Progenitor cell of endocrine pancreas (in vitro differentiated cells): ENCODE data around the gene JAM3. TPM values are rescaled to one million over a fixed set of nuclear protein-coding genes. Genes with fewer than 3 reads are reported as not detected.
A peak's percentile ranks its signal among the peaks of the same experiment; 100 is the strongest.

Experiments used
- DNase-seq: peaks from one replicate; pipeline ENCODE4 v3.0.0; 2021; ENCODE audit warnings: low spot score; ENCODE audit not compliant: unreplicated experiment
- H3K27ac Mint-ChIP-seq: 2 replicates; pipeline ENCODE4 v1.8.0; 2021; ENCODE audit warnings: mild to moderate bottlenecking, moderate library complexity, mixed read lengths
- H3K27me3 Mint-ChIP-seq: 2 replicates; pipeline ENCODE4 v1.8.0; 2021; ENCODE audit warnings: mixed read lengths
- H3K36me3 Mint-ChIP-seq: 2 replicates; pipeline ENCODE4 v1.8.0; 2022; ENCODE audit warnings: mixed read lengths; ENCODE audit not compliant: insufficient read depth
- H3K4me1 Mint-ChIP-seq: 2 replicates; pipeline ENCODE4 v1.8.0; 2021; ENCODE audit warnings: low read depth, mixed read lengths
- H3K4me3 Mint-ChIP-seq: 2 replicates; pipeline ENCODE4 v1.8.0; 2021; ENCODE audit warnings: low read depth, mild to moderate bottlenecking, moderate library complexity, mixed read lengths
- H3K9me3 Mint-ChIP-seq: 2 replicates; pipeline ENCODE4 v1.8.0; 2021; ENCODE audit warnings: low read depth, mixed read lengths
- total RNA-seq: library from RNA; stranded (reverse); gene quantifications from 2 replicates; pipeline ENCODE4 v1.2.1, GENCODE V29; 2021
- TF ChIP-seq, protein P1 (sequence below): fragments of 200-600 bp; sonication (generic); IDR thresholded peaks from one replicate; pipeline ENCODE4 v1.5.0; 2021; ENCODE audit warnings: antibody characterized with exemption, mild to moderate bottlenecking; ENCODE audit not compliant: unreplicated experiment

The JAM3 gene
- total RNA-seq, 1 donor from 2014 or later: 37.0 TPM

DNA sequence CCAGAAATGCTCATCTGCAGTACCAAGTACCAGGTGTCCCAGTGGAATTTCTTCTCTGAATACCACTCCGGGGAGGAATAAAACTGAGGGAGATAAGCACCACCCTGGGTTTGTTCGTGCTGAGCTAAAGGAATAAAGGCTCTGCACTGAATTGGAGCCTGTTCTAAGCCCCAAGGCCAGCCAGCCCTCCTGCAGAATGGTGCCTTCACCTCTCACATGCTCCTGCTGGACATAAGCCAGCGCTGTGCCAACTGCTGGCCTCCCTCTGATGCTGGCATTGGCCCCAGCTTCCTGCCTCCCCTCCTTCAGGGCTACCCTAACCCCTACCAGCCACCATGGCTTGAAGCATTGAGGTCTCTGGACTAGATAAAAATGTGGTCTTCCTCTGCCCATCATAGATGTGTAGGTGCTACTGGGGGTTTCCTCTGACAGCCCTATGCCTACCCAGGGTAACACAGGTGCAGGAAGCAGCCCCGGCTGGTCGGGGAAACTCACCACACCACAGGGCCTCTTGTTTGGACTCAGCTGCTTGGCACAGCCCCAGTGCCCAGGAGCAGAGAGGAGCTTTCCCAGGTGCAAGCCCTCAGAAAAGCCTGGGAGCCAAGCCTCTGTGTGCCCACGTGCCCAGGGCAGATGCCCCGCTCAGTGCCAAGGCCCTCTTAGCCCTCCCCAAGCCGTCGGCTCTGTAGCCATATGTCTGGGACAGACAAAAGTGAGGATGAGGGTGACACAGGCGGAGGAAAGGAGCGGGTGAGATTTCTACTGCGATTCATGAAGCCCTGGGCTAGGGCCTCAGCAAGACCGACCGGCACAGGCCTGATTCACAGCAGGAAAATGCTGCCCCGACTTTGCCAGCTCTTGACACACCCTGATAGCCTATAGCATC lies 34.1 kb upstream of the JAM3 start:
- TF ChIP-seq, protein P1, sequence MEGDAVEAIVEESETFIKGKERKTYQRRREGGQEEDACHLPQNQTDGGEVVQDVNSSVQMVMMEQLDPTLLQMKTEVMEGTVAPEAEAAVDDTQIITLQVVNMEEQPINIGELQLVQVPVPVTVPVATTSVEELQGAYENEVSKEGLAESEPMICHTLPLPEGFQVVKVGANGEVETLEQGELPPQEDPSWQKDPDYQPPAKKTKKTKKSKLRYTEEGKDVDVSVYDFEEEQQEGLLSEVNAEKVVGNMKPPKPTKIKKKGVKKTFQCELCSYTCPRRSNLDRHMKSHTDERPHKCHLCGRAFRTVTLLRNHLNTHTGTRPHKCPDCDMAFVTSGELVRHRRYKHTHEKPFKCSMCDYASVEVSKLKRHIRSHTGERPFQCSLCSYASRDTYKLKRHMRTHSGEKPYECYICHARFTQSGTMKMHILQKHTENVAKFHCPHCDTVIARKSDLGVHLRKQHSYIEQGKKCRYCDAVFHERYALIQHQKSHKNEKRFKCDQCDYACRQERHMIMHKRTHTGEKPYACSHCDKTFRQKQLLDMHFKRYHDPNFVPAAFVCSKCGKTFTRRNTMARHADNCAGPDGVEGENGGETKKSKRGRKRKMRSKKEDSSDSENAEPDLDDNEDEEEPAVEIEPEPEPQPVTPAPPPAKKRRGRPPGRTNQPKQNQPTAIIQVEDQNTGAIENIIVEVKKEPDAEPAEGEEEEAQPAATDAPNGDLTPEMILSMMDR: no peak
- H3K36me3 Mint-ChIP-seq: no peaks in the 10 kb centered on the region
- peak overlapping the region; percentile 86 for H3K4me3 Mint-ChIP-seq
- no peak overlapping the region for H3K27ac Mint-ChIP-seq
- H3K27me3 Mint-ChIP-seq: peaks cover 31% of the 10 kb centered on the region
- H3K4me1 Mint-ChIP-seq: peaks cover 19% of the 10 kb centered on the region
- no peak for DNase-seq
- no peaks in the 10 kb centered on the region for H3K9me3 Mint-ChIP-seq

DNA sequence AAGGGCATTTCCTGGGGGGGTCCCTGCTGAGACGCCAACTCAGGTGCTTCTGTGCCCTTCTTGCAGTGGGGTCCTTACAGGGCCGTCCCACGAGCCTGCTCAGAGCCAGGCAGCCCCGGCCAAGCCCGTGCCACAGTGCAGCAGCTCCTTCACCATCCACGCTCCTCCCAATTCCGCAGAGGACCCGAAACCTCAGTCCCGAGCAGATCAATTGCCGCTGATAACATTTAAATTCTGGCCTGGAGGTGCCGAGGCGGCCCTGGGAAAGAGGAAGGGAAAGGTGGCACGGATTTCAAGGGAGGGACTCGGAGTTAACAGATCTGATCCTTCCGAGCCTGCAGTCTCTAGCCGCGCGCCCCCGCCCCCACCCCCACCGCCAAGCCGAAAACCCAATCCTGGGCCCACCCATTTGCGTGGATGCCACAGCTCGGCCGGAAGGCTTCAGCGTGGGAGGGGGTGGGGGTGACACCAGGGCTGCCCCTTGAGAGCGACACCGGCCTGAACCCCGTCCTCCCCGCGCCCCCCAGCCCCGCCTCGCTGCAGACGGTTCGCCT lies 32.3 kb upstream of the JAM3 start:
- H3K27ac Mint-ChIP-seq: peak overlapping the region; percentile 64
- H3K4me1 Mint-ChIP-seq: peaks cover 20% of the 10 kb centered on the region
- no peaks in the 10 kb centered on the region for H3K36me3 Mint-ChIP-seq

GRCh38 chr11:134037046-134037908 lies 31.6 kb upstream of the JAM3 start:
- Mint-ChIP-seq H3K4me1 (peaks cover 18% of the 10 kb centered on the region), H3K4me3 (peak overlapping the region; percentile 86), H3K36me3 (no peaks in the 10 kb centered on the region), H3K27ac (peak overlapping the region; percentile 81), H3K27me3 (peaks cover 16% of the 10 kb centered on the region), H3K9me3 (no peaks in the 10 kb centered on the region)
- TF ChIP-seq, protein P1: no peak
- DNase-seq: peak; percentile 41

More for the DNA sequence above, 32.3 kb upstream of the JAM3 start:
- no peak for DNase-seq
- Mint-ChIP-seq H3K27me3 (peaks cover 23% of the 10 kb centered on the region), H3K9me3 (no peaks in the 10 kb centered on the region), H3K4me3 (peak overlapping the region; percentile 86)
- TF ChIP-seq, protein P1: no peak

GRCh38 chr11:134038897-134039470 lies 29.9 kb upstream of the JAM3 start:
- TF ChIP-seq, protein P1: no peak
- H3K27ac Mint-ChIP-seq: peak overlapping the region; percentile 41
- H3K4me1 Mint-ChIP-seq: peaks cover 13% of the 10 kb centered on the region
- H3K36me3 Mint-ChIP-seq: no peaks in the 10 kb centered on the region
- no peak overlapping the region for H3K4me3 Mint-ChIP-seq
- no peak for DNase-seq
- peaks cover 18% of the 10 kb centered on the region for H3K27me3 Mint-ChIP-seq
- no peaks in the 10 kb centered on the region for H3K9me3 Mint-ChIP-seq
